NCI-H2029 (cell line): Measurements from ENCODE around the gene EFNA2.

ENCODE experiments used
- DNase-seq: peaks from one replicate; lab custom pipeline; 2025; lab: John Stamatoyannopoulos, UW

Gene EFNA2

GRCh38 chr19:1249298-1249989 is 36.2 kb upstream of the EFNA2 start:
- peak; percentile 85 for DNase-seq

DNA sequence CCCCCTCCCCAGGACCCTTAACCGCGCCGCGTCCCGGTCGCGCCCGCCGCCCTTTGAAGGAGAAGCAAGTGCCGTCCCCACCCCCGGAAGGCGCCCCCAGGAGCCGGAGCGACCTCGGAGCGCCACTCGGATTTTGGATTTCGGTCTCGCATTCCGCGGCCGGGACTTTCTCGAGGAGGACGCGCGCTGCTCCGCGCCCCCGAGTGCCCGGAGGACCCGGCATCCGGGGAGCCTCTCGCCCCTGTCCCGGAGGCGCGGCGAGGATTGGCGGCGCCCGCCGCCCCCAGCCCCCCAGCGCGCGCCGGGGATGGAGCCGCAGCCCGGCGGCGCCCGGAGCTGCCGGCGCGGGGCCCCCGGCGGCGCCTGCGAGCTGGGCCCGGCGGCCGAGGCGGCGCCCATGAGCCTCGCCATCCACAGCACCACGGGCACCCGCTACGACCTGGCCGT is 35.7 kb upstream of the EFNA2 start:
- no peak for DNase-seq

DNA sequence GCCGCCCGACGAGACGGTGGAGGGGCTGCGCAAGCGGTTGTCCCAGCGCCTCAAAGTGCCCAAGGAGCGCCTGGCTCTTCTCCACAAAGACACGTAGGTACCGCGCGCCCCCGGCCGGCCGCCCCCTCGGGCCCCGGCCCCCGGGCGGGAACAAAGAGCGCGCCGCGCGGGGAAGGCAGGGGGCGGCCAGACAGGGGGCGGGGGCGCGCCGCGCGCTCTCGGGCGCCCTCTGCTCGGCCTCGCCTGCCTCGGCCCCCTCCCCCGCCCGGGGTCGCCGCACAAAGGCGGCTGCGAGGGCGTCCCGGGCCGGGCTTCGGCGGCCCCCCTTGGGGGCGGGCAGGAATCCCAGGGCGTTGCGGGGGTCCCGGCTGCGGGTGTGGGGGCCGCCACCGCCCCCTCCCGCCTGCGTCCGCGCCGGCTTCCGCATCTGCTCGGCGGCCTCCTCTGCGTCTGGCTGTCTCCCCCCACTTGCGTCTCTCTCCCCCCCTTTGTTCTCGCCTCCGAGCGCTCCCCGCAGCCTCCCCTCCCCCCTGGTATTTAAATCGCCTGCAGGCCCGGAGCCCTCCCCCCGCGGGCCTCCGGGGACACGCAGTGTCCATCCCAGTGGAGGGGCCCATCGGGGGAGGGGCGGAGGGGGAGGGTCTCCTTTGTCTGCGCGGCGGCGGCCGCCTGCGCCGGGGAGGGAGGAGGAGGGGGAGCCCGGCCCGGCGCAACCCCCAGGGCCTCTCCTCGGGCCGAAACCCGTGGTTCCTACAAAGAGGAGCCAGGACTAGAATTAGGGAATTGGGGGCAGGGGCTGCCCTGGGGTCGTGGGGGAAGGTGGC is 35.0 kb upstream of the EFNA2 start:
- DNase-seq = no peak

GRCh38 chr19:1251330-1252220 is 34.1 kb upstream of the EFNA2 start:
- DNase-seq = peak; percentile 49

GRCh38 chr19:1252221-1252820 is 33.4 kb upstream of the EFNA2 start:
- no peak for DNase-seq

- no peak for DNase-seq
These were observed 32.7 kb upstream of the EFNA2 start for GRCh38 chr19:1252821-1253513.

DNA sequence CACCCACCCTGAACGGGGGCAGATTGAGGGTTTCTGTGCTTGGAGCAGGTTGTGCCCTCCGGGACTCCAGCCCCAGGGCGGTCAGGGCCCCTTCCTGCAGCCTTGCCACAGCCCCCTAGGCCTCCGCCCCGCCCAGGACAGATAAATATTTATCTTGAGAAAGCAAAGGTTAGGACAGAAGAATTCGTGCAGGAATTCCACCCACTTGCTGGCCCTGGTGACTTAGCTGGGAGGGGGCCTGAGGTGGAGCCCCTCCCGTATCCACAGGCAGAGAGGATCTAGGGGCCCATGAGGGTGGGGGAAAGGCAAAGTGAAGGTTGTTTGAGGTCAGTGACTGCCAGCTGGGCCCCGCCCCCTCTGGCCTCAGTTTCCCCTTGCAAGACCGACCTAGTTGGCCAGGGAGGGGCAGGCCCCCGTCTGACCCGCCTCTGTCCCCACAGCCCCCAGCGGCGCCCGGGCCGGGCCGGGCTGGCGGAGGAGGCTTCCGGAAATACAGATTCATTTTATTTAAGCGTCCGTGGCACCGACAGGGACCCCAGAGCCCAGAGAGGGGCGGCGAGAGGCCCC is 32.1 kb upstream of the EFNA2 start:
- no peak for DNase-seq

DNA sequence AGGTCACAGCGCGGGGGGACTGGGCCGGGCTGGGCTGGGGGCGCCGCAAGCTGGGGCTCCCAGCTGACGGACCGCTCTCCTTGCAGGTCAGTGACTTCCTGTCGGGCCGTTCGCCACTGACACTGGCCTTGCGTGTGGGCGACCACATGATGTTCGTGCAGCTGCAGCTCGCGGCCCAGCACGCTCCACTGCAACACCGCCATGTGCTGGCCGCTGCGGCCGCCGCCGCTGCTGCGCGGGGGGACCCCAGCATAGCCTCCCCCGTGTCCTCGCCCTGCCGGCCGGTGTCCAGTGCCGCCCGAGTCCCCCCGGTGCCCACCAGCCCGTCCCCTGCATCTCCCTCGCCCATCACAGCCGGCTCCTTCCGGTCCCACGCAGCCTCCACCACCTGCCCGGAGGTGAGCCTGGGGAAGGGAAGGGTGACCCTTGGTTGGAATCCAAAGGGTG is 31.6 kb upstream of the EFNA2 start:
- no peak for DNase-seq

GRCh38 chr19:1254530-1255185 is 31.0 kb upstream of the EFNA2 start:
- DNase-seq = no peak

DNA sequence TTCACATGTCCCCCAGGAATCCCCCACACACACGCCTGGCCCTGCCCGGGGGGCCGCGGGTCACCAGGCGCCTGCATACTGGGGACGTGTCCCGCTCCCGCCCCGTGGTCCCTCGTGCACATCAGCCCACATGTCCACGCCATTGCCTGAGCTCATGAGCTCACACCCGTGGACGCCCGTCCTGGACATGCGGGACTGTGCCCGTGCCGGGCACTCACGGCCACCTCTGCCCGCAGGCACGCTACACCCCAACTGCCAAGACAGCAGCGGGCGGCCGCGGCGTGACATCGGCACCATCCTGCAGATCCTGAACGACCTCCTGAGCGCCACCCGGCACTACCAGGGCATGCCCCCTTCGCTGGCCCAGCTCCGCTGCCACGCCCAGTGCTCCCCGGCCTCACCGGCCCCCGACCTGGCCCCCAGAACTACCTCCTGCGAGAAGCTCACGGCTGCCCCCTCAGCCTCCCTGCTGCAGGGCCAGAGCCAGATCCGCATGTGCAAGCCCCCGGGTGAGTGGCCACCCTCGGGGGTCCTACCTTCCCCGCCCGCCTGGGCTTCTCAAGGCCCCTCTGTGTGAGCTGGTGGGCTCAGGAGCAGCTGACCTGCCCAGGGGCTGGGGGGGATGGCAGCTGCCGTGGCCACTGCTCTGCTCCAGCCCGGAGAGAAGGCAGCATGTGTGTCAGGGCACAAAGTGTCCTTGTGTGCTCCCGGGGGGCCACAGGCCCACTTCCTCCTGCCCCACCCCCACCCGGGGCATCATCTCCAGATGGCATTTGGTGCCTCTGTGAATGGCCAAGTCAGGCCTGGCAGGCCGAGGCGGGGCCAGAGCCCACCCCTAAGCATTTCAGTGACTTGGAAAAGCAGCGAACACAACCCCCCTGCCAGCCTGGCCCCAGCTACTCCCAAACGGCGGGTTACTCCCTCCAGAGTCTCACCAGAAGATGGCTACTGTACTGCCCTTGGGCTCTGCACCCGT is 30.2 kb upstream of the EFNA2 start:
- no peak for DNase-seq

DNA sequence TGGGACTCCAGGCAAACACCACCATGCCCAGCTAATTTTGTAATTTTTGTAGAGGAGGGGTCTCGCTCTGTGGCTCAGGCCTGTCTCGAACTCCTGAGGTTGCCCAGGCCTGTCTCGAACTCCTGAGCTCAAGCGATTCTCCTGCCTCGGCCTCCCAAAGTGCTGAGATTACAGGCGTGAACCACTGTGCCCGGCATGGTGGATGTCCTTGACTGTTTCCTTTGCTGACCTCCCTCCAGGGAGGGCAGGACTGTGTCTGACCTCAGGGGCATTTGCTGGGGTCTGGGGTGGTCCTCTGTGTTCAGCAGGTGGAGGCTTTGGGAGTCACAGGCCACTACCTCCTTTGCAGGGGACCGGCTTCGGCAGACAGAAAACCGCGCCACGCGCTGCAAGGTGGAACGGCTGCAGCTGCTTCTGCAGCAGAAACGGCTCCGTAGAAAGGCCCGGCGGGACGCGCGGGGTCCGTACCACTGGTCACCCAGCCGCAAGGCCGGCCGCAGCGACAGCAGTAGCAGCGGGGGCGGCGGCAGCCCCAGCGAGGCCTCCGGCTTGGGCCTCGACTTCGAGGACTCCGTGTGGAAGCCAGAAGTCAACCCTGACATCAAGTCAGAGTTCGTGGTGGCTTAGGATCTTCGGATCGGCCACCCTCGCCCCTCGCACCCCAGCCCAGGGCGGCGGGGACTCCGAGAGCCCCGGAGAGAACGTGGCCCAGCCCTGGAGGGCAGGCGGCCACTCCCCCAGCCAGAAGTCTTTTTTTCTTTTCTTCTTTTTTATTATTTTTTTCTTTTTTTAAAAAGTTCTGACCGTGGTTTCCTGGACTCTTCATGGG is 28.8 kb upstream of the EFNA2 start:
- no peak for DNase-seq

- no peak for DNase-seq
These were observed 28.1 kb upstream of the EFNA2 start for GRCh38 chr19:1257475-1258162.

- no peak for DNase-seq
These were observed 27.5 kb upstream of the EFNA2 start for GRCh38 chr19:1258163-1258492.

- DNase-seq = no peak
These were observed 26.9 kb upstream of the EFNA2 start for GRCh38 chr19:1258707-1259205.

GRCh38 chr19:1259206-1259875 is 26.3 kb upstream of the EFNA2 start:
- no peak for DNase-seq

GRCh38 chr19:1259876-1260748 is 25.6 kb upstream of the EFNA2 start:
- no peak for DNase-seq
